Thyroid gland (tissue), 4 donors: ENCODE data around the gene PARD3. TPM values are rescaled to one million over a fixed set of nuclear protein-coding genes. Genes with fewer than 3 reads are reported as not detected.

Experiments
- DNase-seq, 2 donors: peaks; one replicate each; pipeline ENCODE4 v3.0.0-alpha.2; 2019
- H3K27ac ChIP-seq, 3 donors: fragments of 200-600 bp; sonication (generic); 1 replicate in 2 of 3; 2 replicates in 1 of 3; pipeline ENCODE4 v1.5.1; 2016 to 2019; ENCODE audit warnings: mild to moderate bottlenecking in 1 of 3, moderate library complexity in 1 of 3
- H3K27me3 ChIP-seq: fragments of 200-600 bp; sonication (generic); one replicate; pipeline ENCODE4 v1.5.1; 2019
- H3K36me3 ChIP-seq, 2 donors: fragments of 200-600 bp; sonication (generic); one replicate each; pipeline ENCODE4 v1.5.1; 2016 to 2019
- H3K4me1 ChIP-seq, 2 donors: fragments of 200-600 bp; sonication (generic); one replicate each; pipeline ENCODE4 v1.5.1; 2017 to 2019
- H3K4me3 ChIP-seq, 3 donors: fragments of 200-600 bp; sonication (generic); replicated peaks in 1 of 3; 1 replicate in 2 of 3; 2 replicates in 1 of 3; pipeline ENCODE4 v1.5.1; 2016; ENCODE audit warnings: mild to moderate bottlenecking in 1 of 3
- H3K9me3 ChIP-seq: fragments of 200-600 bp; sonication (generic); one replicate; pipeline ENCODE4 v1.5.1; 2017
- POLR2A ChIP-seq, 2 donors: fragments of 450-650 bp; IDR thresholded peaks; one replicate each; pipeline ENCODE4 v1.6.1; 2017; ENCODE audit warnings: antibody characterized with exemption in 2 of 2, mild to moderate bottlenecking in 2 of 2, moderate library complexity in 1 of 2
- WGBS, 2 donors: methylation state at CpG; one replicate each; pipeline ENCODE4 v1.1.5; 2017; 5-methylcytosine and 5-hydroxymethylcytosine counted together
- intact Hi-C: fragments of 100-400 bp; cut with DNase I; formaldehyde crosslinking; loops from one replicate; pipeline ENCODE4 v1.15.1; 2023
- total RNA-seq, 4 donors: library from RNA; depleted of rRNA; stranded (reverse); fragments of >200 nt; gene quantifications; one replicate each; pipeline ENCODE4 v1.2.3, GENCODE V29; 2016
- TF ChIP-seq, protein P1 (sequence below), 6 experiments: fragments of 200-600 bp in 3 of 6; fragments of 450-650 bp in 3 of 6; sonication (generic) in 3 of 6; IDR thresholded peaks; one replicate each; pipeline ENCODE4 v1.5.1; 2016 to 2019; ENCODE audit warnings: antibody characterized with exemption in 6 of 6, mild to moderate bottlenecking in 2 of 6, inconsistent platforms in 1 of 6, moderate library complexity in 1 of 6

PARD3 gene
- total RNA-seq, 4 donors from 2014 or later: 48.6 to 88.4 (median 57.7) TPM

DNA sequence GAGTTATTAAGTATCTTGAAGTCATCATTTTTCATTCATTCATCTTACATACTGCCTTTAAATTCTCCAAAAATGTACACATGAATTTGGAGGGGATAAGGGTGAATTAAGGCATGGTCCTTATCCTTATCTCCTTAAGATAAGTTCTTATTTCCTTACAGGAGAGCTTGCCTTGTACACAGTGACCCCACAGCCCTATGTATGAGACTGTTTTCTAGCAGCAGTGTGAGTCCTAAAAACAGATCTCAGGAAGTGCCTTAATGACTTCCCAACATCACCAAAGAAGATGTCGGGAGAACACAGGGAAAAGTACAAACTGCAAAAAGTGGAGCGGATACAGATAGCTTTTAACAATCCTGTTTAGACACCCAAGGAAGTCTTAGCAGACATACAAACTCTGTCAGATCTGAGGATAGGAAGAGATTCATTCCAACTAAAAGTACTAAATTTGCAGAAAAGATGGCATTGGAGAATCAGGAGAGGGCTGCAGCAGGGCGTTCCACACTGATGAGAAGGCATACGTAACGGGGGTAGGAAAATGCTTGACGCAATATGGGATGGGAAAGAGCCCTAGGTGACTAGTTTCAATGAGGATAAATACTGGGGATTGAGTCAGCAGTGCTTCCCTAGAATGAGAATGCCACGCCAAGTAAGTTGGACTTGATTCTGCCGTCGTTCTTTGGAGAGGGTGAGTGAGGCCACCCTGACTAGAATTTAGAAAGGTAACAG, 570.2 kb downstream of the PARD3 start:
- H3K4me3 ChIP-seq: no peak overlapping the region
- WGBS, 2 donors: 90 to 92% methylated on average over 9 of the region's 9 CpGs
- H3K4me1 ChIP-seq: no peaks in the 10 kb centered on the region
- no peak for TF ChIP-seq POLR2A (IDR thresholded peaks at IDR 0.05)
- TF ChIP-seq, protein P1, sequence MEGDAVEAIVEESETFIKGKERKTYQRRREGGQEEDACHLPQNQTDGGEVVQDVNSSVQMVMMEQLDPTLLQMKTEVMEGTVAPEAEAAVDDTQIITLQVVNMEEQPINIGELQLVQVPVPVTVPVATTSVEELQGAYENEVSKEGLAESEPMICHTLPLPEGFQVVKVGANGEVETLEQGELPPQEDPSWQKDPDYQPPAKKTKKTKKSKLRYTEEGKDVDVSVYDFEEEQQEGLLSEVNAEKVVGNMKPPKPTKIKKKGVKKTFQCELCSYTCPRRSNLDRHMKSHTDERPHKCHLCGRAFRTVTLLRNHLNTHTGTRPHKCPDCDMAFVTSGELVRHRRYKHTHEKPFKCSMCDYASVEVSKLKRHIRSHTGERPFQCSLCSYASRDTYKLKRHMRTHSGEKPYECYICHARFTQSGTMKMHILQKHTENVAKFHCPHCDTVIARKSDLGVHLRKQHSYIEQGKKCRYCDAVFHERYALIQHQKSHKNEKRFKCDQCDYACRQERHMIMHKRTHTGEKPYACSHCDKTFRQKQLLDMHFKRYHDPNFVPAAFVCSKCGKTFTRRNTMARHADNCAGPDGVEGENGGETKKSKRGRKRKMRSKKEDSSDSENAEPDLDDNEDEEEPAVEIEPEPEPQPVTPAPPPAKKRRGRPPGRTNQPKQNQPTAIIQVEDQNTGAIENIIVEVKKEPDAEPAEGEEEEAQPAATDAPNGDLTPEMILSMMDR (IDR thresholded peaks at IDR 0.05): no peak
- H3K27me3 ChIP-seq: no peaks in the 10 kb centered on the region
- no peaks in the 10 kb centered on the region for H3K36me3 ChIP-seq
- no peaks in the 10 kb centered on the region for H3K9me3 ChIP-seq
- intact Hi-C loops: no loop called here
- no peak overlapping the region for H3K27ac ChIP-seq
- DNase-seq: no peak

DNA sequence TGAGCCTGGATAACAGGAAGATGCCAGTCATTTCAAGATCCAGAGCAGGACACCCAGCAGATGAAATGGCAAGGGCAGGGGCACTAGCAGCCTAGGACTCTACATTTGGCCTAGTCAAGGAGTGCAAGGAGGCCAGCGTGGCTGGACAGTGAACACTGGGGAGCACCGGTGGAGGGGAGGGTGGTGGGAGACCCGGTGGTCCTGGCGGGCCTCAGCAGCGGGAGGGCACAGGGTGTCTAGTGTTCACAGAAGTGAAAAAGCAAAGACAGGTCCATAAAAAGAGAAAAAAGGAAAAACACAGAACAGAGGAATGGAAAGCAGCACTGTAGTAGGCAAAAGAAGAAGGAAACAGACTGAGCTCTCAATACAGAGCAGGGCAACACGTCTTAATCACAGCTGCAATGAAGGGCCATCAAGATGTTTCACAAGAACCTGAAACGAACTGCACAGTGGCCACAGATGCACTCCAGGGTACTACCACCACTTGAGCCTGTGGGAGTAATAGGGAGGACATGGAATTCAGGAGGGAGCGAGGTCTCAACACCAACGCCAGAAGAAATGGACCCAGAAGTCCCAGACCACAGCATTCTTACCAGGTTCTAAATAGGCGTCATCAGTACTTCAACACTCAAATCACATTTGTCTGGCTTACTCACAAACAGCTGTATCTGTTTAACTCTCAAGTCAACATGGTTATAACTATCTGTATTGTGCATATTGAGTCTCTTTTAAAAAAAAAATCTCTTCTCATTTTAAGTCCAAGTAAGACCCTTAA, 573.7 kb downstream of the PARD3 start:
- no peaks in the 10 kb centered on the region for H3K9me3 ChIP-seq
- no peaks in the 10 kb centered on the region for H3K36me3 ChIP-seq
- intact Hi-C loops: no loop called here
- 93 to 94% methylated on average over 10 of the region's 10 CpGs for WGBS, 2 donors
- no peak overlapping the region for H3K27ac ChIP-seq
- H3K27me3 ChIP-seq: no peaks in the 10 kb centered on the region
- no peak overlapping the region for H3K4me3 ChIP-seq
- TF ChIP-seq POLR2A (IDR thresholded peaks at IDR 0.05): no peak
- TF ChIP-seq, protein P1 (IDR thresholded peaks at IDR 0.05): no peak
- no peaks in the 10 kb centered on the region for H3K4me1 ChIP-seq
- DNase-seq: no peak

DNA sequence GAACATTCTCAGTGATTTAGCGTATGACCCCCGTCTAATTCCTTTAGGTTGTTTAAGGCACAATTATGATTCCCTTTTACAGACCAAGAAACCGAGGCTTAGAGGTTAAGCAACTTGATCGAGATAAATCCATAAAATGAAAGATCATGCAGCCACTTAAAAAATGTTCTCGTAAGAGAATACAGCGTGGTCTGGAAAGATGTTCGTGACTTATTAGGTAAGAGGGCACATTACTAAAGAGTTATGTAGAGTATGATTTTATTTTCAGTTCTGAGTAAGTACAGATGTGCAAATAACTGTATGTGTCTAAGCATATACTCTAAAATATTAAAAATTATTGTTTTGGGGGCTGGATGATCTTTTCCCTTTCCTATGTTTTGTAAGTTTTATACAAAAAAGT, 575.1 kb downstream of the PARD3 start:
- DNase-seq: no peak
- WGBS, 2 donors: 93 to 94% methylated on average over 7 of the region's 7 CpGs
- no peak overlapping the region for H3K27ac ChIP-seq
- no peaks in the 10 kb centered on the region for H3K27me3 ChIP-seq
- TF ChIP-seq, protein P1 (IDR thresholded peaks at IDR 0.05): no peak
- TF ChIP-seq POLR2A (IDR thresholded peaks at IDR 0.05): no peak
- H3K4me3 ChIP-seq: no peak overlapping the region
- no peaks in the 10 kb centered on the region for H3K9me3 ChIP-seq
- H3K4me1 ChIP-seq: no peaks in the 10 kb centered on the region
- intact Hi-C loops: no loop called here
- H3K36me3 ChIP-seq: no peaks in the 10 kb centered on the region

DNA sequence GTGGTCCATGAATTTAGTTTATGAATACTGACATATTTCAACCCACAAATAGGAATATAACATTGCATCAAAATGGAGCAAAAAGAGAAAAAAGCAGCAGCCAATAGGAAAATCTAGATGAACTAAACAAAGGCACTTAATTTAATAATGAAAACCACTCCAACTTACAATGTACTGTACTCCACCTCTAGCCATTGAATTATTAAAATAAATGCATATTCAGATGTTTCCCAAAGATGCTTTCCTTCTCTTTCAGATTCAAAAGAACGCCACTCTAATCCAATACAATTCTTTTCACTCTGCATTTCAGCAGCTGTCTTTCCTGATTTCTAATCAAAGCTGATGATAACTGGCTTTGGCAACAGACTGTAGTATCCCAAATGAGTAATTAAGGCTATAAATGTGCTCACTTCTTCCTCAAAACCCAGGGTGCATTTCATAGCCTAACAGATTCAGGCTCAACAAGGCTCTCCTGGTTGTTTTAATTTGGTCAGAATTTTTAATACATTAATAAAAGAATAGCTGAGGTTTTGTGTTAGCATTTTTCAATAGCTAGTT, 577.1 kb downstream of the PARD3 start:
- TF ChIP-seq, protein P1 (IDR thresholded peaks at IDR 0.05): no peak
- TF ChIP-seq POLR2A (IDR thresholded peaks at IDR 0.05): no peak
- H3K27me3 ChIP-seq: no peaks in the 10 kb centered on the region
- H3K27ac ChIP-seq: no peak overlapping the region
- H3K9me3 ChIP-seq: no peaks in the 10 kb centered on the region
- no peak overlapping the region for H3K4me3 ChIP-seq
- no peaks in the 10 kb centered on the region for H3K4me1 ChIP-seq
- DNase-seq: no peak
- H3K36me3 ChIP-seq: no peaks in the 10 kb centered on the region
- intact Hi-C loops: no loop called here
- 87 to 93% methylated on average over 1 of the region's 1 CpG for WGBS, 2 donors

DNA sequence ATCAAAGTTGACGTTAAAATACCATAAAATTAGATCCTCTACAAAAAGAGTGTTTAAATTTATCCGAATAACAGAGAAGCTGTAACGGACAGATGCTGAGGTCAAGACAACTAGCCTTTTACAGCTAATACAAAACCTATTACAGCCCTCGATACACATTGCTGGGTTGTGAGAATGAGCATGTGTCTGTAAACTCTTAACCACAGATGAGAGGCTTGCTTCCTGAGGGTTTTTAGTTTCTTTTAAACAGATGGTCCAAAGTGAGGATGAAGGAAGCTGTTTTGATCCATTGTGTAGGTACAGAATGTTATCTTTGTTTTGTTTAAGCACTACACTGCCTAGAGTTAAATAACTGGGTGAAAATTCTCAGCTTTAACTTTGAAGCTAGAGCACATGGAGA, 578.2 kb downstream of the PARD3 start:
- H3K27me3 ChIP-seq: no peaks in the 10 kb centered on the region
- no peak overlapping the region for H3K4me3 ChIP-seq
- no peak overlapping the region for H3K27ac ChIP-seq
- H3K4me1 ChIP-seq: no peaks in the 10 kb centered on the region
- intact Hi-C loops: no loop called here
- no peak for DNase-seq
- H3K36me3 ChIP-seq: no peaks in the 10 kb centered on the region
- no peak for TF ChIP-seq POLR2A (IDR thresholded peaks at IDR 0.05)
- TF ChIP-seq, protein P1 (IDR thresholded peaks at IDR 0.05): no peak
- 88 to 91% methylated on average over 4 of the region's 4 CpGs for WGBS, 2 donors
- no peaks in the 10 kb centered on the region for H3K9me3 ChIP-seq
